B cell (primary cell): ENCODE data around the gene DIP2B.

ENCODE experiments used
- CTCF ChIP-seq: fragments of 200-600 bp; IDR thresholded peaks from one replicate; pipeline ENCODE4 v1.8.0; 2022; ENCODE audit warnings: antibody characterized with exemption, mild to moderate bottlenecking
- EZH2 ChIP-seq: IDR thresholded peaks from 2 replicates; pipeline ENCODE4 v1.6.1; 2012; ENCODE audit warnings: borderline replicate concordance, low read depth, mild to moderate bottlenecking, moderate library complexity, low read length; ENCODE audit not compliant: insufficient read depth, poor library complexity, severe bottlenecking

- TF ChIP-seq CTCF (no peak), EZH2 (no peak)
These were observed 174.8 kb downstream of the DIP2B start for GRCh38 chr12:50679612-50680011.
